ENCODE results near the gene PHF21A.

PHF21A gene

GRCh38 chr11:46114378-46114777 lies 6.9 kb downstream of the PHF21A start:
- Histone ChIP-seq H3K27me3 (ENCODE audit: insufficient read depth, low read length) (no peaks in the 10 kb centered on the region), H2AFZ (ENCODE audit: low read length) (no peak overlapping the region), H3K36me3 (ENCODE audit: insufficient read depth, low read length) (no peaks in the 10 kb centered on the region), H3K4me1 (ENCODE audit: insufficient read depth, low read length, severe bottlenecking) (peaks cover 64% of the 10 kb centered on the region), H3K79me2 (ENCODE audit: insufficient read depth, low read length) (peaks cover 84% of the 10 kb centered on the region), H4K20me1 (ENCODE audit: insufficient read depth, low read length) (no peaks in the 10 kb centered on the region), H3K9me3 (ENCODE audit: low read length) (no peaks in the 10 kb centered on the region), H3K4me3 (ENCODE audit: low read depth, low read length, poor library complexity, severe bottlenecking) (no peak overlapping the region), H3F3A (ENCODE audit: insufficient read depth, low read length) (peaks cover 5% of the 10 kb centered on the region; the same call in 1 of the 2 replicates), H3K9me2 (ENCODE audit: low read depth, low read length) (no peaks in the 10 kb centered on the region), H3K9ac (ENCODE audit: low read length) (peak overlapping the region; percentile 44; the same call in 1 of the 2 replicates), H3K4me2 (ENCODE audit: low read length) (peak overlapping the region; percentile 96; the same call in 1 of the 2 replicates), H3K27ac (ENCODE audit: low read depth, low read length, poor library complexity, severe bottlenecking) (peak overlapping the region; percentile 67)
- TF ChIP-seq EZH2 (IDR thresholded peaks at IDR 0.05; ENCODE audit: borderline replicate concordance, low read length) (no peak), CTCF (IDR thresholded peaks at IDR 0.05; ENCODE audit: low read length) (no peak)

GRCh38 chr11:46112961-46113607 lies 8.2 kb downstream of the PHF21A start:
- H4K20me1 ChIP-seq (ENCODE audit: insufficient read depth, low read length): no peaks in the 10 kb centered on the region
- H3K36me3 ChIP-seq (ENCODE audit: insufficient read depth, low read length): no peaks in the 10 kb centered on the region
- no peak overlapping the region for H2AFZ ChIP-seq (ENCODE audit: low read length)
- H3K4me3 ChIP-seq (ENCODE audit: low read depth, low read length, poor library complexity, severe bottlenecking): no peak overlapping the region
- no peaks in the 10 kb centered on the region for H3K9me2 ChIP-seq (ENCODE audit: low read depth, low read length)
- H3K27ac ChIP-seq (ENCODE audit: low read depth, low read length, poor library complexity, severe bottlenecking): no peak overlapping the region
- H3K4me1 ChIP-seq (ENCODE audit: insufficient read depth, low read length, severe bottlenecking): peaks cover 52% of the 10 kb centered on the region
- no peaks in the 10 kb centered on the region for H3K9me3 ChIP-seq (ENCODE audit: low read length)
- H3F3A ChIP-seq (ENCODE audit: insufficient read depth, low read length): peaks cover 1% of the 10 kb centered on the region; the same call in 1 of the 2 replicates
- peaks cover 77% of the 10 kb centered on the region for H3K79me2 ChIP-seq (ENCODE audit: insufficient read depth, low read length)
- no peaks in the 10 kb centered on the region for H3K27me3 ChIP-seq (ENCODE audit: insufficient read depth, low read length)
- H3K4me2 ChIP-seq (ENCODE audit: low read length): peak overlapping the region; percentile 44
- TF ChIP-seq CTCF (IDR thresholded peaks at IDR 0.05; ENCODE audit: low read length) (no peak), EZH2 (IDR thresholded peaks at IDR 0.05; ENCODE audit: borderline replicate concordance, low read length) (no peak)
- H3K9ac ChIP-seq (ENCODE audit: low read length): no peak overlapping the region

GRCh38 chr11:46108751-46109150 lies 12.5 kb downstream of the PHF21A start:
- Histone ChIP-seq H3K4me2 (ENCODE audit: low read length) (no peak overlapping the region), H4K20me1 (ENCODE audit: insufficient read depth, low read length) (no peaks in the 10 kb centered on the region), H3K9ac (ENCODE audit: low read length) (no peak overlapping the region), H3K36me3 (ENCODE audit: insufficient read depth, low read length) (no peaks in the 10 kb centered on the region), H3K27me3 (ENCODE audit: insufficient read depth, low read length) (no peaks in the 10 kb centered on the region), H3F3A (ENCODE audit: insufficient read depth, low read length) (peaks cover 4% of the 10 kb centered on the region; the same call in 1 of the 2 replicates), H3K79me2 (ENCODE audit: insufficient read depth, low read length) (peaks cover 52% of the 10 kb centered on the region), H3K9me2 (ENCODE audit: low read depth, low read length) (no peaks in the 10 kb centered on the region), H2AFZ (ENCODE audit: low read length) (no peak overlapping the region), H3K4me3 (ENCODE audit: low read depth, low read length, poor library complexity, severe bottlenecking) (no peak overlapping the region), H3K27ac (ENCODE audit: low read depth, low read length, poor library complexity, severe bottlenecking) (no peak overlapping the region), H3K4me1 (ENCODE audit: insufficient read depth, low read length, severe bottlenecking) (peaks cover 41% of the 10 kb centered on the region), H3K9me3 (ENCODE audit: low read length) (no peaks in the 10 kb centered on the region)
- TF ChIP-seq EZH2 (IDR thresholded peaks at IDR 0.05; ENCODE audit: borderline replicate concordance, low read length): no peak
- TF ChIP-seq CTCF (IDR thresholded peaks at IDR 0.05; ENCODE audit: low read length): no peak

All from OCI-LY1 (cell line).